Measurements from ENCODE around the gene SEMA3D. TPM values are rescaled to one million over a fixed set of nuclear protein-coding genes. Genes with fewer than 3 reads are reported as not detected.

SEMA3D gene
- total and polyA plus RNA-seq, 2 donors (not counting 1 experiment from before 2014, with no cell fraction given) = 0.46 to 0.59 TPM

DNA sequence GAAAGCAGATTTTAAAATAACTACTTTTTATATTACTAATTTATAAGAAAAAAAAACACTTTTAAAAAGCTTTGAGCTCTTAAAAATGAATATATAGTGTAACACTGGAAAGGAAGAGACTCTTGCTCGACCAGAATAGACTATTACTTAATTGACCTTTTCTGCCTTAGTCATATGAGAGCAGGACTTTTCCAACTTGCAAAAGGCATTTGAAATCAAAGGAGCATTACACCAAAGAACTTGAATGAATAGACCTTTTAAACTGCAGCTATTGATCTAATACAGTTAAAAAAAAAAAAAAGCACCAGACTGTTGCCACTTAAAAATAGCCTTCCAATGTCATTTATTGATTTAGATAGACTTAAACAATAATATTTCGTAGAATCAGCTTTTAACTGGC is 17.2 kb upstream of the SEMA3D start:
- Mint-ChIP-seq H3K27me3 (peaks cover 7% of the 10 kb centered on the region), H3K27ac (no peak overlapping the region), H3K4me1 (no peaks in the 10 kb centered on the region), H3K4me3 (no peak overlapping the region), H3K9me3 (ENCODE audit: insufficient read depth) (peaks cover 6% of the 10 kb centered on the region)
- ATAC-seq (ENCODE audit: low read depth) = no peak
- H3K36me3 ChIP-seq (replicated peaks in 1 of 2; ENCODE audit: control extremely low read depth in 1 of 2, control insufficient read depth in 1 of 2, extremely low read depth in 1 of 2, insufficient read depth in 2 of 2, low read length in 1 of 2) = no peaks in the 10 kb centered on the region
- no peaks in the 10 kb centered on the region for H3K27me3 ChIP-seq (replicated peaks in 1 of 4; ENCODE audit: control extremely low read depth in 1 of 4, control insufficient read depth in 3 of 4, insufficient read depth in 4 of 4, low read length in 3 of 4)
- no peak for DNase-seq
- no peaks in the 10 kb centered on the region for H3K79me2 ChIP-seq (ENCODE audit: control insufficient read depth, insufficient read depth, low read length)
- TF ChIP-seq EZH2 (IDR thresholded peaks at IDR 0.05; ENCODE audit: borderline replicate concordance, insufficient read depth, low read depth, low read length, poor library complexity, severe bottlenecking) = no peak
- TF ChIP-seq, protein P1, sequence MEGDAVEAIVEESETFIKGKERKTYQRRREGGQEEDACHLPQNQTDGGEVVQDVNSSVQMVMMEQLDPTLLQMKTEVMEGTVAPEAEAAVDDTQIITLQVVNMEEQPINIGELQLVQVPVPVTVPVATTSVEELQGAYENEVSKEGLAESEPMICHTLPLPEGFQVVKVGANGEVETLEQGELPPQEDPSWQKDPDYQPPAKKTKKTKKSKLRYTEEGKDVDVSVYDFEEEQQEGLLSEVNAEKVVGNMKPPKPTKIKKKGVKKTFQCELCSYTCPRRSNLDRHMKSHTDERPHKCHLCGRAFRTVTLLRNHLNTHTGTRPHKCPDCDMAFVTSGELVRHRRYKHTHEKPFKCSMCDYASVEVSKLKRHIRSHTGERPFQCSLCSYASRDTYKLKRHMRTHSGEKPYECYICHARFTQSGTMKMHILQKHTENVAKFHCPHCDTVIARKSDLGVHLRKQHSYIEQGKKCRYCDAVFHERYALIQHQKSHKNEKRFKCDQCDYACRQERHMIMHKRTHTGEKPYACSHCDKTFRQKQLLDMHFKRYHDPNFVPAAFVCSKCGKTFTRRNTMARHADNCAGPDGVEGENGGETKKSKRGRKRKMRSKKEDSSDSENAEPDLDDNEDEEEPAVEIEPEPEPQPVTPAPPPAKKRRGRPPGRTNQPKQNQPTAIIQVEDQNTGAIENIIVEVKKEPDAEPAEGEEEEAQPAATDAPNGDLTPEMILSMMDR (IDR thresholded peaks at IDR 0.05) = no peak
- H3K4me2 ChIP-seq (replicated peaks; ENCODE audit: low read depth, low read length, poor library complexity, severe bottlenecking) = no peak overlapping the region
- no peak overlapping the region for H2AFZ ChIP-seq (ENCODE audit: insufficient read depth, low read depth, low read length, poor library complexity, severe bottlenecking)
- H3K9me3 ChIP-seq (ENCODE audit: control extremely low read depth in 1 of 3, control insufficient read depth in 2 of 3, insufficient read depth in 1 of 3, low read length in 2 of 3) = peaks cover 0 to 4% (median 0%) of the 10 kb centered on the region in 3 donors
- H3K9ac ChIP-seq (ENCODE audit: low read length) = no peak overlapping the region
- no peaks in the 10 kb centered on the region for H4K20me1 ChIP-seq (ENCODE audit: control insufficient read depth, insufficient read depth, low read length, poor library complexity, severe bottlenecking)
- no peaks in the 10 kb centered on the region for H3K4me1 ChIP-seq (ENCODE audit: control insufficient read depth in 2 of 2, insufficient read depth in 2 of 2, low read length in 2 of 2)
- POLR2A ChIA-PET = no interaction called here
- H3K4me3 ChIP-seq (ENCODE audit: control extremely low read depth in 1 of 5, extremely low read depth in 1 of 5, insufficient read depth in 1 of 5, low read depth in 2 of 5, low read length in 4 of 5) = no peak overlapping the region
- intact Hi-C loops (cut with micrococcal nuclease) = no loop called here
- CTCF ChIA-PET = no interaction called here
- no peak overlapping the region for H3K27ac ChIP-seq (ENCODE audit: low read length in 2 of 2)
- WGBS (ENCODE audit: insufficient coverage) = no CpG with 5 or more reads among the region's 2 CpGs

DNA sequence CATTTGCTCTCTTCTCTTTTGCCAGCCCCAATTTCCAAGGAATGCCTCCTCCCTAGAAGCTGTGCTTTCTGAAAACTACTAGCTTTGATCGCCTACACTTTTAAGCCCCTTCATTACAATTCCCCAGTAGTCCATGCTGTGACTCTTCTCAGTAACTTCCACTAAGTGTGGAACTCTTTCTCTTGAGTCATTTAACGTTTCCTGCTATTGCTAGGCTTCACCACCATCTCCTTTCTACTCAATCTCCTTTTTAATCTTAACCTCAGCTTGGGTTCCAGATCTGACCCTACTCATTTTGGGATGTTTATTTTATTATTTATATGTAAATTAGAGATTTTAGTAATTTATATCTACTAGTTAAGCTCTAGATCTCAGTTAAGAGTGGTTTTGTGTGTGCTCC is 14.4 kb upstream of the SEMA3D start:
- intact Hi-C loops (cut with micrococcal nuclease) = no loop called here

More for the DNA sequence above, 14.4 kb upstream of the SEMA3D start:
- H3K4me1 Mint-ChIP-seq = no peaks in the 10 kb centered on the region
- H3K4me2 ChIP-seq (replicated peaks; ENCODE audit: low read depth, low read length, poor library complexity, severe bottlenecking) = no peak overlapping the region
- TF ChIP-seq, protein P1 (IDR thresholded peaks at IDR 0.05) = no peak
- TF ChIP-seq EZH2 (IDR thresholded peaks at IDR 0.05; ENCODE audit: borderline replicate concordance, insufficient read depth, low read depth, low read length, poor library complexity, severe bottlenecking) = no peak
- no peak for ATAC-seq (ENCODE audit: low read depth)
- H3K27ac ChIP-seq (ENCODE audit: low read length in 2 of 2) = no peak overlapping the region
- H3K4me3 ChIP-seq (ENCODE audit: control extremely low read depth in 1 of 5, extremely low read depth in 1 of 5, insufficient read depth in 1 of 5, low read depth in 2 of 5, low read length in 4 of 5) = no peak overlapping the region
- H3K4me3 Mint-ChIP-seq = no peak overlapping the region
- 90% methylated on average over 2 of the region's 2 CpGs for WGBS (ENCODE audit: insufficient coverage)
- H3K36me3 ChIP-seq (replicated peaks in 1 of 2; ENCODE audit: control extremely low read depth in 1 of 2, control insufficient read depth in 1 of 2, extremely low read depth in 1 of 2, insufficient read depth in 2 of 2, low read length in 1 of 2) = no peaks in the 10 kb centered on the region
- H3K9ac ChIP-seq (ENCODE audit: low read length) = no peak overlapping the region
- no peaks in the 10 kb centered on the region for H4K20me1 ChIP-seq (ENCODE audit: control insufficient read depth, insufficient read depth, low read length, poor library complexity, severe bottlenecking)
- H3K27ac Mint-ChIP-seq = no peak overlapping the region
- H3K79me2 ChIP-seq (ENCODE audit: control insufficient read depth, insufficient read depth, low read length) = no peaks in the 10 kb centered on the region
- H3K9me3 ChIP-seq (ENCODE audit: control extremely low read depth in 1 of 3, control insufficient read depth in 2 of 3, insufficient read depth in 1 of 3, low read length in 2 of 3) = peaks cover 0 to 4% (median 0%) of the 10 kb centered on the region in 3 donors
- peaks cover 7% of the 10 kb centered on the region for H3K27me3 Mint-ChIP-seq
- no peaks in the 10 kb centered on the region for H3K27me3 ChIP-seq (replicated peaks in 1 of 4; ENCODE audit: control extremely low read depth in 1 of 4, control insufficient read depth in 3 of 4, insufficient read depth in 4 of 4, low read length in 3 of 4)
- H2AFZ ChIP-seq (ENCODE audit: insufficient read depth, low read depth, low read length, poor library complexity, severe bottlenecking) = no peak overlapping the region
- DNase-seq = no peak
- POLR2A ChIA-PET = no interaction called here
- CTCF ChIA-PET = no interaction called here
- no peaks in the 10 kb centered on the region for H3K4me1 ChIP-seq (ENCODE audit: control insufficient read depth in 2 of 2, insufficient read depth in 2 of 2, low read length in 2 of 2)
- H3K9me3 Mint-ChIP-seq (ENCODE audit: insufficient read depth) = peaks cover 6% of the 10 kb centered on the region

Data from B cell (primary cell).